Sigmoid colon (tissue), 7 donors: ENCODE data around the gene LPAR2. TPM values are rescaled to one million over a fixed set of nuclear protein-coding genes. Genes with fewer than 3 reads are reported as not detected.

Source experiments
- DNase-seq: peaks from one replicate; pipeline ENCODE4 v3.0.0-alpha.2; 2019
- H3K27ac ChIP-seq, 4 donors: fragments of 200-600 bp; sonication (generic); one replicate each; pipeline ENCODE4 v1.5.1; 2016 to 2019; ENCODE audit warnings: mild to moderate bottlenecking in 1 of 4
- H3K27me3 ChIP-seq, 3 donors: fragments of 200-600 bp; sonication (generic); one replicate each; pipeline ENCODE4 v1.5.1; 2019; ENCODE audit warnings: mild to moderate bottlenecking in 1 of 3
- H3K36me3 ChIP-seq, 4 donors: fragments of 200-600 bp; sonication (generic); one replicate each; pipeline ENCODE4 v1.5.1; 2016 to 2019
- H3K4me1 ChIP-seq, 4 donors: fragments of 200-600 bp; sonication (generic); one replicate each; pipeline ENCODE4 v1.5.1; 2017 to 2019
- H3K4me3 ChIP-seq, 4 donors: fragments of 200-600 bp; sonication (generic); one replicate each; pipeline ENCODE4 v1.5.1; 2017 to 2019; ENCODE audit warnings: mild to moderate bottlenecking in 2 of 4, moderate library complexity in 1 of 4
- H3K9me3 ChIP-seq, 4 donors: fragments of 200-600 bp in 3 of 4; sonication (generic) in 3 of 4; one replicate each; pipeline versions ENCODE4 v1.5.1 to v1.6.1; 2013 to 2019
- CTCF ChIP-seq, 4 experiments: fragments of 450-650 bp in 3 of 4; fragments of 200-600 bp in 1 of 4; IDR thresholded peaks; one replicate each; pipeline ENCODE4 v1.5.1; 2016 to 2019; ENCODE audit warnings: antibody characterized with exemption in 4 of 4, mild to moderate bottlenecking in 3 of 4, moderate library complexity in 2 of 4
- EP300 ChIP-seq, 4 donors: sonication (generic); formaldehyde crosslinking; IDR thresholded peaks; one replicate each; pipeline ENCODE4 v1.6.1; 2017; ENCODE audit warnings: antibody characterized with exemption in 4 of 4
- POLR2A ChIP-seq, 2 donors: fragments of 450-650 bp; IDR thresholded peaks; one replicate each; pipeline ENCODE4 v1.6.1; 2016; ENCODE audit warnings: antibody characterized with exemption in 2 of 2, mild to moderate bottlenecking in 2 of 2, moderate library complexity in 2 of 2
- POLR2AphosphoS5 ChIP-seq, 4 donors: sonication (generic); formaldehyde crosslinking; IDR thresholded peaks; one replicate each; pipeline ENCODE4 v1.6.1; 2017; ENCODE audit warnings: antibody characterized with exemption in 4 of 4
- WGBS, 2 donors: extraction: QIAGEN DNeasy Blood & Tissue Kit; methylation state at CpG; one replicate each; pipeline ENCODE4 v1.1.7; 2013; 5-methylcytosine and 5-hydroxymethylcytosine counted together
- intact Hi-C: fragments of 100-400 bp; cut with DNase I; formaldehyde crosslinking; loops from one replicate; pipeline ENCODE4 v1.15.1; 2023
- polyA plus RNA-seq, 3 donors: library from polyadenylated mRNA; stranded (reverse); fragments of 200-250 nt; gene quantifications; one replicate each; pipeline ENCODE4 v1.2.3, GENCODE V29; 2013
- total RNA-seq, 4 donors: library from RNA; depleted of rRNA; stranded (reverse); fragments of >200 nt; gene quantifications; one replicate each; pipeline ENCODE4 v1.1.0, GENCODE V29; 2016
- donor health status: healthy with polysubstance abuse.
- donor health status: Bipolar disorder and iron deficiency.
- donor health status: healthy.

Gene LPAR2
- total and polyA plus RNA-seq, 7 donors = 0.33 to 19.9 (median 3.6) TPM

DNA sequence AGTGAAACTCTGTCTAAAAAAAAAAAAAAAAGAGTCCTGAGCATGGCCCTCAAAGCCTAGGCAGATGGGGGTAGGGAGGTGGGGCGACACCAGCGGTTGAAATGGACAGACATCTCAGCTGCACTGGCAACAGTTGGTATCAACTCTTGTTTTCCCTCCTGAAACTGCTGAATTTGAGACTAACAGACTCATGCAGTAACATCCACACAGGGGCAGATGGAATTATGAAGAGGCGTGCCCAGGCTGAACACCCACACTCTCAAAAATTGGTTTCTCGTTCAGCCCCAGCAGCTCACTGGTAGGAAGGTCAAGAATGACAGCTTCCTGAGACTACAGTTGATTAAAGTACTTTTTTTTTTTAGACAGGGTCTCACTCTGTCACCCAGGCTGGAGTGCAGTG lies 33.6 kb downstream of the LPAR2 start:
- no peaks in the 10 kb centered on the region for H3K27me3 ChIP-seq
- no peak for TF ChIP-seq POLR2A (IDR thresholded peaks at IDR 0.05)
- H3K36me3 ChIP-seq = no peaks in the 10 kb centered on the region
- intact Hi-C loops = no loop called here
- H3K27ac ChIP-seq = no peak overlapping the region
- 85 to 94% methylated on average over 4 of the region's 4 CpGs for WGBS, 2 donors
- no peak overlapping the region for H3K4me3 ChIP-seq
- DNase-seq = no peak
- H3K4me1 ChIP-seq = peaks cover 0 to 15% (median 9%) of the 10 kb centered on the region in 4 donors
- no peaks in the 10 kb centered on the region for H3K9me3 ChIP-seq

DNA sequence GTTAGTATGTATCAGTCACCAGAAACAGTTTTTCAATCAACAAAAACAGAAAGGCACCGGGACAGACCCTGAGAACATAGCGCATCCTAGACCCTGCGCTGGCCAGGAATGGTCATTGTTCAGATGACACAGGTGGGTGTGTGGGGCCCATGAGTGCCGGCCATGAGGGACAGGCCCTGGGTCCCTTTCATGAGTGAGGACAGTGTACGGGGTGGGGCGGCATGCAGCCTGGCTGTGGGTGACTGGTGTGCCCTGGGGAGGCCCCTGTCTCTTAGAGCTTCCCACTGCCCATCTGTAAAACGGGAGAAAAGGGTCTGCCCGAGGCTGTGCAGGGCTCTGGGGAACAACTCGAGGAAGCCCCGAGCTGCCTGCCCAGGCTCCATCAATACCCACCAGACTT lies 35.3 kb downstream of the LPAR2 start:
- intact Hi-C loops = no loop called here
- no peak for DNase-seq
- peaks cover 0 to 15% (median 9%) of the 10 kb centered on the region in 4 donors for H3K4me1 ChIP-seq
- no peak overlapping the region for H3K4me3 ChIP-seq
- TF ChIP-seq POLR2A (IDR thresholded peaks at IDR 0.05) (no peak), CTCF (IDR thresholded peaks at IDR 0.05) (no peak), POLR2AphosphoS5 (IDR thresholded peaks at IDR 0.05) (no peak), EP300 (IDR thresholded peaks at IDR 0.05) (no peak)
- WGBS, 2 donors = 97% methylated on average over 10 of the region's 10 CpGs
- no peaks in the 10 kb centered on the region for H3K9me3 ChIP-seq
- H3K36me3 ChIP-seq = no peaks in the 10 kb centered on the region
- H3K27me3 ChIP-seq = no peaks in the 10 kb centered on the region
- H3K27ac ChIP-seq = no peak overlapping the region

DNA sequence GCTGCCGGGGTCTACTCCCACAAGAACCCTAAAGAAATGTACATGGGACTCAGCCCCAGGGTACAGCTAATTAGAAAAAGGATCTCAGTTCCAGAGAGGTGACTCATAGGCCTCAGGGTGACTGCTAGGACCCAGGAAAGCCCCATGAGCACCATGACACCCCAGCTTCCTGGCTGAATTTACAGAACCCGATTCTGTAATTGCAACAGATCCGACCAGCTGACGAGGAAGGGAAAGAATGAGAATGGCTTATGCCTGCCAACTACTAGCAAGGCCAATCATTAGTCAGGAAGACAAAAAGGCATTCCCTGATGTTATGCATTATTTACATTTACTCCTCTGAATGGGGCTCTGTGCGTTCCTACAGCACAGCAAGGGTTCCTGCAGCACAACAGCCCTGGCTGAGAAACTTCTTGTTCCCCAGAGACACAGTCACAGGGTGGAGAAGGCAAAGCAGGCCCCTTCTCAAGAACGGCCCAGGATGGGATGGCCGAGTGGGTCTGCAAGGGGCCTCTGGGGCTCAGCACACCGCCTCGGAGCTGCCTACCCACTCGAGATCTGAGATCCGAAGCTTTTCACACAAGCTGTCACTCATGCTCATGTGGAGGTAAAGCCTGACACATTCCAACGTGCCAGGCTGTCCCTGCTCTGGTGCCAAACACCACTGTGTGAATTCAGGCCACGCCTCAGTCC lies 36.7 kb downstream of the LPAR2 start:
- no peaks in the 10 kb centered on the region for H3K27me3 ChIP-seq
- no peak overlapping the region for H3K4me3 ChIP-seq
- H3K27ac ChIP-seq = peak overlapping the region; percentile 31 to 39 (median 35)
- H3K9me3 ChIP-seq = no peaks in the 10 kb centered on the region
- H3K36me3 ChIP-seq = no peaks in the 10 kb centered on the region
- peaks cover 0 to 15% (median 9%) of the 10 kb centered on the region in 4 donors for H3K4me1 ChIP-seq
- intact Hi-C loops = no loop called here
- TF ChIP-seq CTCF (IDR thresholded peaks at IDR 0.05) (no peak), POLR2AphosphoS5 (IDR thresholded peaks at IDR 0.05) (peak in 1 of 4 donors; percentile 28), EP300 (IDR thresholded peaks at IDR 0.05) (no peak)
- no peak for DNase-seq
- 60 to 64% methylated on average over 13 of the region's 13 CpGs for WGBS, 2 donors

DNA sequence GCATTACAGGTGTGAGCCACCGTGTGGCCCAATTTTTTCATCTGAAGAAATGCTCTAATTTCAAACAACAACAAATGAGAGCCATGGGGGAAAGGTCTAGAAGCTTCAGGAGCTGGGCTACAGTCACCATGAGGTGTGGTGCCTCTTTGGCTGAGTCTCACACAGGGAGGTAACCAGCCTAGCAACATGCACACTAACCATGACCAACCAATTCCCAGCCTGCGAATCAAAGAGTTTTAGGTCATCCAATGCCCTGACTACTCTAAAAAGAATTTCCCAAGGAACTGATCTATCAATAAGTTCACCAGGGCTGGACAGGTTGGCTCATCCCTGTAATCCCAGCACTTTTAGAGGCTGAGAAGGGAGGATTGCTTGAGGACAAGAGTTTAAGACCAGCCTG lies 39.5 kb downstream of the LPAR2 start:
- intact Hi-C loops = no loop called here
- no peak for TF ChIP-seq POLR2AphosphoS5 (IDR thresholded peaks at IDR 0.05)
- no peak for TF ChIP-seq EP300 (IDR thresholded peaks at IDR 0.05)
- no peak for TF ChIP-seq POLR2A (IDR thresholded peaks at IDR 0.05)
- no peak for TF ChIP-seq CTCF (IDR thresholded peaks at IDR 0.05)
- H3K4me3 ChIP-seq = no peak overlapping the region
- DNase-seq = no peak
- H3K27me3 ChIP-seq = no peaks in the 10 kb centered on the region
- WGBS, 2 donors = 86 to 95% methylated on average over 2 of the region's 2 CpGs
- no peaks in the 10 kb centered on the region for H3K36me3 ChIP-seq
- no peaks in the 10 kb centered on the region for H3K9me3 ChIP-seq
- no peak overlapping the region for H3K27ac ChIP-seq
- peaks cover 0 to 15% (median 9%) of the 10 kb centered on the region in 4 donors for H3K4me1 ChIP-seq

GRCh38 chr19:19587771-19588170 lies 40.2 kb downstream of the LPAR2 start:
- intact Hi-C loops = no loop called here
- TF ChIP-seq POLR2A (IDR thresholded peaks at IDR 0.05) = no peak
- no peak for TF ChIP-seq EP300 (IDR thresholded peaks at IDR 0.05)
- TF ChIP-seq POLR2AphosphoS5 (IDR thresholded peaks at IDR 0.05) = no peak
- no peak for TF ChIP-seq CTCF (IDR thresholded peaks at IDR 0.05)
- no peak for DNase-seq
- WGBS, 2 donors = 97% methylated on average over 5 of the region's 5 CpGs
- H3K9me3 ChIP-seq = no peaks in the 10 kb centered on the region
- no peak overlapping the region for H3K27ac ChIP-seq
- H3K36me3 ChIP-seq = no peaks in the 10 kb centered on the region
- H3K4me3 ChIP-seq = no peak overlapping the region
- peaks cover 0 to 15% (median 9%) of the 10 kb centered on the region in 4 donors for H3K4me1 ChIP-seq
- H3K27me3 ChIP-seq = no peaks in the 10 kb centered on the region
